Activated CD4-positive, CD25-positive, alpha-beta regulatory T cell treated with anti-CD3 and anti-CD28 coated beads, Interleukin-2, amount 50 U/mL, for 72 hours (primary cell): Measurements from ENCODE around the gene ECE1.
A peak's percentile ranks its signal among the peaks of the same experiment; 100 is the strongest.

ENCODE experiments used
- DNase-seq: peaks from one replicate; pipeline ENCODE4 v3.0.0; 2021

Gene ECE1

DNA sequence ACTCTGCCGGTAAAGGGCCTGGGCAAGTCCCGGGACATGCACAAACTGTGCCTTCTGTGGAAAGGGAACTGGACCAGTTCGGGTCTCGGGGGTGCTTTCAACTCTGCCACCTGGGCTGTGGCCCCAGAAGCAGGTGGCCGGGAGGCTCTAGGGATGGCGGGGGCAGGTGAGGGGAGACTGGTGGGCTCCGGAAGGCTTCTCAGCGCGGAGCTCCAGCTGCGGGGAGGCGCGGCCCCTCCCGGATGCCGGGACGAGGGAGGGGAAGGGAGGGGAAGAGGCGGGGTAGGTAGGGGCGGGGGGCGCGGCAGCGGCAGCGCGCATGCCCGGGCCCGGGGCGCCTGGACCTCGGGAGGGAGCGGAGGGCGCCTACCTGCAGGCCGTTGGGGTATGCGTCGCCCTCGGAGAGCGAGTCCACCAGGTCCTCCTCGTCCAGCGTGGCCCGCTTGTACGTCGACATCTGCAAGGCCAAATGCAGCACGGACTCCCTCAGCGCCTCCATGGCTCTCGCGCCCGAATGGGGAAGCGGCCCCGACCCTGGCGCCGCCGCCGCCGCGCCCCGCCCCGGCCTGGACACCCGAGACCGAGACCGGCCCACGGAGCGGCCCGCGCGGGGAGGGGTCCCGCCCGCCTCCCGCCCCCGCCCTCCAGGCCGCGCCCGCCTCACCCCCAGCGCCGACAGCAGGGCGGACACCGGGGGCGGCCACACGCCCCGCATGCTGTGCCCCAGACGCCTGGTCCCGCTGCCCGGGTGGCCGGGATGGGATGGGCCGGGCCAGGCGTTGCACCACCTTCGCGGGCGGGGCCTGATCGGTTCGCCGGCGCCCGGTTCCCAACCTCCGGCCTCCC is at the start of gene ECE1:
ECE1 (minus strand) TSS at position 764 of the 846 bp plus-strand sequence; CDS start at position 715, 49 bp downstream.
- peak; percentile 53 for DNase-seq

DNA sequence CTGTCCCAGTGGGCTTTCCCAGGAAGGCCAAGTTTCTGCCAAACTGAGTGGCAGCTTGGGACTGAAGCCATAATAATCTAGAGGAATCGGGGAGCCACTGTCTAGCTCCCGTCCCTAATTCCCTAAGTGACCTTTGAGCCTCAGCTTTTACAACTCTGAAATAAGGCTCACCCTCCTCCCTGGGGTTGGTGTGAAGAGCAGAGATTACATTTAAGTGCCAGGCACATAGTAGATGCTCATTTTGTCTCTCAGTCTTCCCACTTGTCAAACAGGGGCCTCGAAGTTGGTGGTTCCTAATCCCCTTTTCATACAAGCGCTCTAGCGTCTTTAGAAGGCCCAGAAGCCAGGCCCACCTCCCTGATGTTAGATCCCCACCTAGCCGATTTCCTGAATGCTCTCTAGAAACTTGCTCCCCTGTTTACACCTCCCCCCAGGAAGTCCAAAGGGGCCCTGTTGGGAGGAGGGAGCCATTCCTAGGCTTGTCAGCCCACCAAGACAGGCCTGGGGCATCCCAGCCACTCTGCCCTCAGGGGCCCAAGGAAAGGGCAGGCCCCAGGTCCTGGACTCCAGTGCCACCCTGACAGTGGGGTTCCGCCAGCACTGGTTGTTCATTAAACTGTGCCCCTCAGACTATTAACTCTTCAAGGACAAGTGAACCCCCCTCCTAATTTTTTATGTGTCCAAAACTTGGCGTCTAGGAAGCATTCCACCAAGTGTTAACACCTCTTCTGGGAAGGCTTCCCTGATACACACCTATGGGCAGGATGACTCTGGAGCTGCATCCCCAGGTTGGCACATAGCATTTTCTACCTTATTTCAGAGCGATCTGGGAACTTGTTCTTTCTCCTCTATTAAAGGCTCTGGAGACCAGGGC is 49.3 kb upstream of the ECE1 start:
- no peak for DNase-seq

DNA sequence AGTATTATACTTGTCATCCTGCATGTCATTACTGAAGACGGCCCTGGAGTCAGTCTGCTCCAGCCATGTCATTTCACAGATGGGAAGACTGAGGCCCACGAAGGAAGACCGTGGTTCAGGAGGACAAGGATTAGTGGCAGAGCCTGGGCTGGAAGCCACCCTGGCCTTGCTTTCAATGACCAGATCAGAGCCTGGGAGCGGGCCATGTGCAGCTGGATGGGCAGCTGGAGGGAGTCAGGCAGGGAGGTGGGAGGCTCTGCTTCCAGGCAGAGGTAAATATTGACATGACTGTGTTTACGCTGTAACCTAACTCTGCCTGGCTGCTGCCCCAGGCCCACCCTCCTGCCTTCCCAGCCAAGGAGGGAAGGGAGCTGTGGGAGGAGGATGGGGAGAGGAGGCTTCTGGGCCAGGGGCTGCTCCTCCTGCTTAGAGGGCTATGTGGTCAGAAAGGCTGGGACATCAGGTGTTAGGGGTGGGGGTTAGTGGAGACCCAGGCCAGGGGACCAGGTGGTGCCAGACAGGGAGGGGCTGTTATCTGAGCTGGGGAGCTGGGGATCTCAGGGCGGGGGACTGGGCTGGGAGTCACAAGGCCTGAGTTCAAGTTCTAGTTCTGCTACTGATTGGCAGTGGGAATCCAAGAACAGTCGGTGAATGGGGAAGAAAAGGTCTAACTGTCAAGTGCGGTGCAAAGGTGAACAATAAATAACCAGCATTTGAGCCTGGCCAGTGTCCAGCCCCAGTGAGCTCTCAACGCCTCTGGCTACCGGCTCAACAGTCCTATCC is 48.5 kb upstream of the ECE1 start:
- DNase-seq = no peak

DNA sequence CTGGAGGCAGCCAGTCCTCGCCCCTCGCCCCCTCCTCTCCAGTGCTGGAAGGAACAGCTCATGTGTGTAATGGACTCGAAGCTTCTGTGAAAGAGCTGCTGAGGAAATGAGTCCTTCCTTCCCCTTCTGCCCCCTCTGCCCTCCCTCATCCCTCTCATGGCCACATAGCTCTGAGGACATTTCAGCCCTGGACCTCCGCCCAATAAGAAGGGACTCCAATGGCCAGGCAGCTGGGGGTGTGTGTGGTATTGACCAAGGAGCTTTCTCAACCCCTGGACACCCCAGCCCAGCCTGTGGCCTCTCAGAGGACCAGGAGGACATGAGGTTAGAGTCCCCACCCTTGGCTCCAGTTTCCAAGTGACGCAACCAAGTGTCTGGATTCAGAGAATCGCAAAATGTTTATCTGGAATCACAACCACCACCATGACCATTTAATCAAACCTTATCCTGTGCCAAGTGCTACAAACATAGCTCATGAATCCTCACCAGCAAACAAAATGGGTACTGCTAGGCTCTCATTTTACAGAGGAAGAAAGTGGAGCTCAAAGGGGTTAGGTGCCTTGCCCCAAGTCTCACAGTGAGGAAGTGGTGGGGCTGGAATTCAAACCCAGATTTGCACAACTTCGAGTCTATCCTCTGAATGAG is 47.8 kb upstream of the ECE1 start:
- no peak for DNase-seq

DNA sequence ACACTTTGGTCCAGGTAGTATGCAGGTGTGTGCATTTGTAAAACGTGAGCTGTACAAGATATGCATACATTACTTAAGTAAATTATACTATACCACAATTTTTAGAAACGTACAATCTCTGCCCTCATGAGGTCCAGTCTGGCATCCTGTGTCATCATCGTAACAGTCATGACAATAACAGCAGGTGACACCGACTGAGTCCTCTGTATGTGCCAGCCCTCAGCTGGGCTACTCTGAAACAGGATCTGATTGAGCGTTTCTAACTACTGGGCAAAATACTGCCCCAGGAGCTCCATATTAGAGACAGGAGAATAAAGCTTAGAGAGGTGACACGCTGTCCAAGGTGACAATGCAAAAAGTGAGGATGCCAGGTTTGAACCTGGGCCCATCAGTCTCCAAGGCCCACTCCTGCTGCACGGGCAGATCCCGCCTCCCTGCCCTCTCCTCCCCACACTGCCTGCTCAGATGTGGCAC is 47.2 kb upstream of the ECE1 start:
- no peak for DNase-seq

DNA sequence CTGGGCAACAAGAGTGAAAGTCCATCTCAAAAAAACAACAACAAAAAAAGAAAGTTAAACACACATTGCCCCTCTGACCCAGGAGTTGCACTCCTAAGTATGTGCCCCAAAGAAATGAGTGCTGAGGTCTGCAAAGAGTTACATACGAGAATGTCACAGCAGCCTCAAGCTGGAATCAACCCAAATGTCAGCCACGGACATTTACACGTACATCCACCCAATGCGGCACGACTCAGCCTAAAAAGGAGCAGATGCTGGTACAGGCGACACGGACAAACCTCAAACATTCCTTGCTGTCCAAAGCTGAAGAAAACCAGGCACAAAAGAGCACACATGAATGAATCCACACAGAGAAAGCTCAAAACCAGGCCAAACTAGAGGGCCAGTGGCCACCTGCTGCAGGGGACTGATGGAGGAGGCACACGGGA is 46.8 kb upstream of the ECE1 start:
- DNase-seq = no peak

DNA sequence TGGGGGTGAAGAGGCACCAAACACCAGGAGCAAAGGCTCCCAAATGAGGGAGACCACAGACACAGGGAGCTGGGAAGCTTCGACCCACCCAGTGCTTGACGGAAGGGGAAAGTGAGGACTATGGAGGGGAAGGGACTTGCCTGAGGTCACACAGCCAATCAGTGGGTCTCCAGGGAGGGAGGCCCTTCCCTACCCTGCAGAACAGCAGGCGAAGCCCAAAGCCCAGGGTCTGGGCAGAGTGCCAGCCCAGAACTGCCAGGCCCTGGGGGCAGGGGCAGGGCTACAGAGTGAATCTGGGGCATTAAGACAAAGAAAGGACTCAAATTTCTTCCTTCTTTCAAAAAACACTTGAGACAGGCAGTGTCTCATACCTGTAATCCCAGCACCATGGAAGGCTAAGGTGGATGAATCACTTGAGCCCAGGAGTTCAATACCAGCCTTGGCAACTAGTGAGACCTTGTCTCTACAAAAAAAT is 45.5 kb upstream of the ECE1 start:
- no peak for DNase-seq

DNA sequence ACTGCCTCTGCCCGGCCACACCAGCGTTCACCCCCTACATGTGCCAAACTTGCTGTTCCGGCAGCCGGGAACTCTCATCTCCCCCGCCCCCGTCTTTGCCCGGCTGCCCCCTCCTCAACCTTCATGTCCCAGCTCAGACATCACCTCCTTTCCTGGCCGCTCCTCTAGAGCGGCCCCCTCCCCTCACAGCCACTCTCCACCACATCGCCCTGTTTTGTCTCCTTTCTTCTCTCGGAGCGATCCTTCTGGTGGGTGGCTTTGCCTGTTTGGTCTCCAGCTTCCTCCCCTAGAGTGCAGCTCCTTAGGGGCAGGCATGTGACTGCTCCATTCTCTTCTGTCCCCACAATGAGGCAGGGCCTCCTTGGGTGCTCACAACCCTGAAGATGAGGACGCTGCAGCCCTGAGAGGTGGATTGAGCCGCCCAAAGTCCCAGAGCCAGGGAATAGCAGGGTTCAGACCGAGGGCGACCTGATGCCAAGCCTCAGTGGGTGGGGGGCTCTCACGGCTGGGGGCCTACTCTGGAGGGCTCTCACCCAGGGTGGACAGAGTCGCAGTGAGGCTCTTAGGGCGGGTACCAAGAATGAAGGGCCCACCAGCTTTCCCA is 44.9 kb upstream of the ECE1 start:
- no peak for DNase-seq

DNA sequence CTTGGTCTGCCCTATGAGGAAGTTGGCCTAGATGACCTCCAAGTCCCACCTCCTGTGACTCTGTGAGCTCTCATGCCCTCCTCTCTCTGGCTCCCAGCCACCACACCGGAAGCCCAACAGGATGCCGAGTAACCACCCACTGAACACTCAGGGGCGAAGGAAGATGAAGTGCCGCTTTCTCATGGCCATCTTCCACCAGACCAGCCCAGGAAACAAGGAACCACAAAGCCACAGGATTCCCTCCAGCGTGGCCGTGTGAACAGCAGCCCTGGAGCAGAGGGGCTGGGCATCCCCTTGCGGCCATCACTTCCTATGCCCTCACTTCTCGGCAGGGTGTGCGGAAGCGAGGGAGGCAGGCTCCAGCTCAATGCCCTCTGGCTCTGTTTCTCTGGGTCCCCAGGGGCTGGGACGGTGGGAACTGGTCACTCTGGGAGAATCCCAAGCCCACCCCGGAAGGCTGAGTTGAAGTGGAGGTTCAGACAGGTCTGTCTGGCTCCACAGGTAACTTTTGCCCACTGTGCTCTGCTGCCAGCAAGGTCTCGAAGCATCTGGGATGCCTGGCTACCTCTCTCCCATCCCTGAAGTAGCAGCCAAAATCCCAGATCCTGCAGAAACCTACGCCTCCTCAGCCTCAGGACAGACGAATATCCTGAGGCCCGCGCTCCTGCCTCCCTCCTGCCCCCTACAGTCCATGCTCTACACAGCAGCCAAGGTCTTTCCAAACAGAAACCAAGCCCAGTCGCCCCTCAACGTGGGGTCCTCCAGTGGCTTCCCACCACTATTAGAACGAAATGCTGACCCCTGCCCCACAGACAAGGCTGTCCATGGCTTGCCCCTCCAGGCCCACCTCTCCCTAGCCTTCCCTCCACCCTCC is 44.2 kb upstream of the ECE1 start:
- peak; percentile 69 for DNase-seq

DNA sequence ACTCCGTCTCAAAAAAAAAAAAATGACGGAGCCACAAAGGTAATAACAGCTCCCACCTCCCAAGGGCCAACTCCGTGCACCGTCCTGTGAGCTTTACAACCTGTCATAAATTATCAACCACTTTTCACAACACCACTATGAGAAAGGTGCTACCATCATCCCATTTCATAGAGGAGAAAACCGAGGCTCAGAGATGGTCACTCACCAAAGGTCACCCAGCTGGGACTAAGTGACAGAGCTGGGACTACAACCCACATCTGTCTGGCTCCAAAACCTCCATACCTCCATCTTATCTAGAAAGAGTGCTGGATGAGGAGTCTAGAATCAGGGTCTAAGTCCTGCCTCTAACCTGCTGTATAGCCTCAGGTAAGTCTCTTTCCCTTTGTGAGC is 43.6 kb upstream of the ECE1 start:
- no peak for DNase-seq

DNA sequence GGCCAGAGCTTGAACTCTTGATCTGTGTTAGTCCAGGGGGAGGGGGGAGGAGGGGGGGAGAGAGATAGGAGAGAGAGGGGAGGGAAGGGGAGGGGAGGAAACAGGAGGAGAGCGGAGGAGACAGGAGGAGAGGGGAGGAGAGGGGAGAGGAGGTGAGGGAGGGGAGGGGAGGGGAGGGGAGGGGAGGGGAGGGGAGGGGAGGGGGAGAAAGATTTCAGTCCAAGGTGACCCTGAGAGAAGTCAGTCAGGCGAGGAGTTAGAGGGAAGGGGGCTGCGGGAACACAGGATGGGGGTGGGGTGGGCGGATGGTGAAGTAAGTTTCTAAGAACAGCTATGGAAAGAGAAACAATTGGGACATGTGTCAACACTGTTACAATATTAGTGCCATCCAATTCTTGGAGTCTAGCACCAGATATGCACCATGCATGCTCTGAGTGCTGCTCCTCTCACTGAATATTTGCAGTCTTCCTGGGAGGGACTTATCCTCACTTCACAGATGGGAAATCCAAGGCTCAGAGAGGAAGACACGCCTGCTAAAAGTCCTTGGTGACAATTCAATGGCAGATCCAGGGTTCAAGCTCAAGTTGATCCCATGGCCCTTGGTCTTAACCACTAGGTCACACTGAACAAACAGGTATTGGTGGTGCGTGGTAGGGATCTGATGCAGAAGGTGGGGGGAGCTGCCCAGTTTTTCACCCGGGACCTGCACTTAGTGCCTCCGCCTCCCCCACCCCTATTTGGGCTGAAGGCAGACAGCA is 42.5 kb upstream of the ECE1 start:
- DNase-seq = no peak

DNA sequence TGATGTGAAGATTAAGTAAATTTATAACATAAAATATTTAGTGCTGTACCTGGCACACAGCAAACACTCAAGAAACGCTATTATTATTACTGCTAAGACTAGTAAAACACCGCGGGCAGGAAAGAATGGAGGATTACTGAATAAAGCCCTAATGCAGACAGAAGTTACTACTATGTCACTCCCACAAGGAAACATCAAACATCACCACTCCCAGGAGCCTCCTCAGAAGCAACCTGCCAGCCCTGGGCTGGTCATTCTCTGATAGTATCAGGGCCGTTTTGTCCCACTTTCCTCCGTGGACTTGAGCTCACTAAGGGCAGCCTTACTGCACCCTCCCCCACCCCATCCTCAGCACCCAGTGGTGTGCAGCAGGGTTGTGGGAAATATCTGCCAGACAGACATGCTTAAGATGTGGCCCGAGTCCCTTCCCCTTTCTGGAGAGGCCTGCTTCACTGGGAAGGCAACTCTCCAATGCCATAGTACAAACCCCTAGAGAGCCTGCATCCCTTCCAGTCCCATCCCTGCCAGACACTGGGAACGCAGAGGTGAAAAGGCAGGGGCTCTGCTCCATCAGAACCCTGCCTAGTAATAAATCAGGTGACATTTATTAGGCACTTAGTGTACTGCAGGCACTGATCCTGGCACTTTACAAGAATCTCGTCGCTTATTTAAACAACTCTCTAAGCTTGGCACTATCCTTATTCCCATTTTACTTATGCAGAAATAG is 41.7 kb upstream of the ECE1 start:
- no peak for DNase-seq

DNA sequence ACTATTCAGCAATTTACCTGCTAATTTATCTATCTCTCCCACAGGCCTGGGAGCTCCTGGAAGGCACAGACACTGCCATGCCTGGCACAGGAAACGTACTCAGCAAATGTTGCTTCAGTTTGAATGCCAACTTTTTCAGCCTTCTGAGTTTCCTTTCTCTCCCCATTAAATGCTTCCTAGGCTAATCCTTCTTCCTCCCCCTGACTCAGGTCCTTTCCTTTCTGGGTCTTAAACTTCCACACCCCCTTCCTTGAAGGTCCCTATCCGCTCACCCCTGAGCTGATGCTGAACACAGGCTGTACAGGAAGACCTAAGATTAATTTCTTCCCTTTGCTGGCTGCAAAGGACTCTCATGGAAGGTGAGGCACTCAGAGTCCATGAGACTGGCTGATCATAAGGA is 40.3 kb upstream of the ECE1 start:
- no peak for DNase-seq

DNA sequence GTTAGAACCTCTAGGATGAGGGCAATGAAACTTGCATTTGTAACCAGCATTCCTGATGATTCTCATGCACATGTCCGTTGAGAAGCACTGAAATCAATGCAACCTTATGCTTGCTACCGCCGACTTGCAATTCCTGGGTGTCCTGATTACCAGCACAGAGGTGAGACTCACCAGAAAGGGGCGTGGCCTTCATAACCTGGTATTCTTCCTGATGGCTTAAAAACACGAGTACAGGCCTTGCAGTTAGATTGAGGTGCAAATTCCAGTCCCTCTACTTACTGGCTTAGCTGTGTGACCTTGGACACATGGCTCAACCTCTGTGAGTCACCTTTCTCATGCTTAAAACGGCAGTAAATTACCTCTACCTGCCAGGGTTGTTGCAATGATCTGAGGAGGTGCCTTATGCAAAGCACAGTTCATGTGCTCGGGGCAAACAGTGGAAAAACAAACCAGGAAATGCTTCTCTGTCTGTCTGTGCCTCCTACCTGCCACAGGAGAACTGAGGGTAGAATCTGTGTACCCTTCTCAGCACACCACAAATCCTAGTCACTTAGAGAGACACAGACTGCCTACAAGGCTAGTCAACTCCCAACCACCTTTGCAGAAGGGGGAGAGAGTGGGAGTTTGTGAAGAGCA is 39.1 kb upstream of the ECE1 start:
- DNase-seq = no peak

DNA sequence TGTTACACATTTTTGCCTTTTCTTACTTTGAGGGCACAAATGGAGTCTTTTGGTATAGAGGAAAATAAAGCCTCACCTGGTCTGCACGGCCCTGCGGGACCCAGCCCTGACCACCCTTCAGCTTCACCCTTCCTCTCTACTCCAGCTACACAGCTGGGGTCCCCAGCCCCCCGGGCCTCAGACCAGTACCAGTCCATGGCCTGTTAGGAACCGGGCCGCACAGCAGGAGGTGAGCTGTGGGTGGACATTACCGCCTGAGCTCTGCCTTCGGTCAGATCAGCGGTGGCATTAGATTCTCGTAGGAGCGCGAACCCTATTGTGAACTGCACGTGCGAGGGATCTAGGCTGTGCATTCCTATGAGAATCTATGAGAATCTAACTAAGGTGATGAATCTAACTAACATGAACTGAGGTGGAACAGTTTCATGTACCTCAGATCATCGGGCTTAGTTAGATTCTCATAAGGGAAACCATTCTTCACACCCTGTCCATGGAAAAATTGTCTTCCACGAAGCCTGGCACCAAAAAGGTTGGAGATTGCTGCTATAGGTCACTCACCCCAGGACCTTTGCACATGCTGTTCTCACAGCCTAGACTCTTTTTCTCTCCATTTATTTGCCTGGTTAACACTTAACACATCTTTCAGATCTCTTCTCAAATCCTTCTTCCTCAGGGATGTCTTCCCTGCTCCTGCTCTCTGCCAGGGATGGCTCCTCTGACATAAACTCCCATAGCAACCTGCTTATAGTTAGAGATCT is 37.5 kb upstream of the ECE1 start:
- no peak for DNase-seq

DNA sequence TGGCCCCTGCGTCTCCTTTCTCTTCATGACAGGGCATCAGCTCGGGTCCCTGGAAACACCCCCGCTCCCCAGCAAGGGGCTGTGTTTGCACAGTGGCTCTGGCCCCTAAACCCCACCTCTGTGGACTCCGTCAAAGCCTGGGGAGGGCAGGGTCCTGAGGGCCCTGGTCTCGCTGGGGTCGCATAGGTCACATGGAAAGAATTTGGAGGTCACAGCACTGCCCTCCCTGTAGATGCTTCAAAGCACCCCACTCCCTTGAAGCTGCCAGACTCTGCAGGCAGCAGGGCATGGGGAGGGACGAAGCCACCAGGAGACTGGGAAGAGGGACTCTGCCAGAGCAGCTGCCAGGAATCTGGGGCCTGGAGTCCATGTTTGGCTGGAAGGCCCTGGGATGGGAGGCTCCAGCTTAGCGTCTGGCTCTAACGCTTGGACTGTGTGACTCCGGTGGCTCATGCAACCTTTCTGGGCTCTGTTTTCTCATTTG is 36.6 kb upstream of the ECE1 start:
- no peak for DNase-seq

DNA sequence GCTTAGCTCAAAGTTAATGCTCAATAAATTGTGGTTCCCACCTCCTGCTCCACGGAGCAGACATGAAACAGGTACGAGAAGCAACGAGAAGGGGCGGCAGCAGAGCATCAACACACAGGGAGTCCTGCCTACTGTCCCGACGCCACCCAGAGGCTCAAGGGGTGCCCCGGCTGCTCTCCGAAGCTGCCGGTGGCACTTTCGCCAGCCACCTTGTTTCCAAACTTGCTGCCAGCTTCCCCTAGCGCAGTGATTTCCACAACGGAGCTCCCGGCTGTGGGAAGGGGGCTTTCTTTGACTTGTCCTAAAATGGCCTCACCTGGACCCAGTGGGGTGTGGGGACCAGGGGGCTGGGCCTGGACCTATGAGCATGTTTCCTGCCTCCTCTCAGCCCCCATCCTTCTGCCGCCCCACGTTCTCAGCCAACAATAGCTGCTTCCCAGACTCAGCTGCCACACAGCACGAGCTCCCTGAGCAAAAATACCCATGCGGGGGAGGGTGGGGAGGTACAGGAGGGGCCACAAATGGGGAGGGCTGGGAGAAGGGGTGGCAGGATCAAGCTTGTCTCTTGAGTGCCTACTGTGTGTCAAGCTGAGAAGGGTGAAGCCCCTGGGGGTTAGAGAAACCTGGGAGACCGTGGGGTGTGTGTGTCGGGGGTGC is 35.6 kb upstream of the ECE1 start:
- no peak for DNase-seq
